Anterior cingulate cortex (tissue), 58 donors: ENCODE results near the gene FOXE1.

Experiments
- DNase-seq, 58 donors: peaks; one replicate each; lab custom pipeline; 2025; lab: John Stamatoyannopoulos, UW

FOXE1 gene

DNA sequence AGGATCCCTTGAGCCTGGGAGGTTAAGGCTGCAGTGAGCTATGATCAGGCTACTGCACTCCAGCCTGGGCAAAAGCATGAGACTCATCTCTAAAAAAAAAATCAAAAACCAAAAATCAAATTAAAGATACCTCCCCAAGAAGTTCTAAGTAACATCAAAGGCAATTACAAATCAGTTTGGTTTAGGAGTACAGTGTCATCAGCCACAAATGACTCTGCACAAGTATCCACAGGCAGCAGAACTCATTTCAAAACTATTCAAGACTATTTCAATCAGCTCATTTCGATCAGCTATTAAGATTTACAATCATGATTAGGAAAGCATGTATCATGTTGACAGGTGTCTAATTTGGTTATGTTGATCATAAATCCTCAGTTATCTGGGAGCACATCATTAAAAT is 50.2 kb downstream of the FOXE1 start:
- DNase-seq: no peak

DNA sequence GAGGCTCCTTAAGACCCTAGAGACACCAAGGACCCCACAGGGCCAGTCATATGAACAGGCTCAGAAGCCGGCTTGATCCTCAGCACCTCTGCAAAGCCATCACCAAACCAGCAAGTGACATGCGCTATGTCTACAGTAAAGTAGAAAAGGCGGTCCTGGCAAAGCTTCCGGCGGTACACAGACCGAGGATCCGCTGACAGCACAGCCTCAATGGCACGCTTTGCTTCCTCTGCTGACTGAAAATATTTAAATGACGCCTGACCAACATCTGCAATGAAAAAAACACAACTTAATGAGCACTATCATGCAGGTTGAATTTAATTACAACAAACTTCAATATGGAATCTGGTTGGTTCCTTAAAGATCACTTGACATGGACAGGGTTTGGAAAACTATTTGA is 51.7 kb downstream of the FOXE1 start:
- no peak for DNase-seq

DNA sequence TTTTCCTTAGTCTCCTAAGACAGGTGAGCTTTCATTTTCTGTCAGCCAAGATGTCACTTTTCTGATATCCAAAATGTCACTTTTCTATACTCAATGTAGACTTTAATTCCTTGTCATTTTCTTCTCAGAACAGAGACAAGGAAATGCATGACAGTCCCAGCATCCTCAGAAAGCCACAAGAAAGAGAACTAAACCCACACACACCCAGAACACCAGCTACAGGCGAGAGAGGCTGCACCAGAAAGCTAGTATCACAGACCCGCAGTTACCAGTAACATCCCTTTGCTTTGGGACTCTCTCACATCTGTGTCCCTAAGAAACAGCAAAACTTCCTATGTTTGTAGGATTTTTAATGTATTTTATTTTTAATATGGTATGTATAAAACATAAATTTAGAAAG is 52.2 kb downstream of the FOXE1 start:
- no peak for DNase-seq
